WTC11 (cell line): Measurements from ENCODE around the gene DESI1. TPM values are rescaled to one million over a fixed set of nuclear protein-coding genes. Genes with fewer than 3 reads are reported as not detected.

ENCODE experiments used
- ATAC-seq: fragments of 200-7000 bp; cut with Tn5 transposase; 2 replicates; pipeline ENCODE4 v1.10.0; 2021; ENCODE audit warnings: mild to moderate bottlenecking, moderate library complexity
- CTCF ChIA-PET: fragments of 300-600 bp; sonication (Branson Sonifier 250); formaldehyde crosslinking; loops from one replicate; lab custom pipeline; 2021; ENCODE audit warnings: antibody characterized with exemption; lab: Charles Lee
- POLR2A ChIA-PET: fragments of 350-600 bp; sonication (Branson Sonifier 250); formaldehyde crosslinking; loops from one replicate; lab custom pipeline; 2021; ENCODE audit warnings: antibody characterized with exemption; lab: Charles Lee
- DNase-seq: peaks from one replicate; pipeline ENCODE4 v3.0.0; 2021; ENCODE audit warnings: low spot score
- H3K27ac Mint-ChIP-seq: 2 replicates; pipeline ENCODE4 v1.8.0; 2021; ENCODE audit warnings: mixed read lengths
- H3K27me3 Mint-ChIP-seq: 2 replicates; pipeline ENCODE4 v1.8.0; 2021; ENCODE audit warnings: low read depth, mild to moderate bottlenecking, moderate library complexity, mixed read lengths
- H3K36me3 Mint-ChIP-seq: 2 replicates; pipeline ENCODE4 v1.8.0; 2021; ENCODE audit warnings: mixed read lengths
- H3K4me1 Mint-ChIP-seq: 2 replicates; pipeline ENCODE4 v1.8.0; 2022; ENCODE audit warnings: mixed read lengths
- H3K4me3 Mint-ChIP-seq: 2 replicates; pipeline ENCODE4 v1.8.0; 2021; ENCODE audit warnings: mild to moderate bottlenecking, moderate library complexity, mixed read lengths
- H3K9me3 Mint-ChIP-seq: 2 replicates; pipeline ENCODE4 v1.8.0; 2021; ENCODE audit warnings: mixed read lengths
- ETV6 ChIP-seq: sonication (generic); formaldehyde crosslinking; IDR thresholded peaks from 2 replicates; pipeline ENCODE4 v1.8.1; 2022; ENCODE audit warnings: mild to moderate bottlenecking, missing genetic modification reagents
- NFE2L1 ChIP-seq: sonication (generic); formaldehyde crosslinking; IDR thresholded peaks from 2 replicates; pipeline ENCODE4 v1.8.1; 2023; ENCODE audit warnings: missing genetic modification reagents
- PRDM15 ChIP-seq: sonication (generic); formaldehyde crosslinking; IDR thresholded peaks from 2 replicates; pipeline ENCODE4 v1.8.0; 2022; ENCODE audit warnings: missing genetic modification reagents
- PRRX2 ChIP-seq: fragments of 250-450 bp; sonication (Bioruptor Pico); IDR thresholded peaks from 2 replicates; pipeline ENCODE4 v1.8.0; 2021; ENCODE audit warnings: mild to moderate bottlenecking
- ZNF396 ChIP-seq: fragments of 250-450 bp; sonication (Bioruptor Pico); IDR thresholded peaks from 2 replicates; pipeline ENCODE4 v1.8.0; 2021; ENCODE audit warnings: mild to moderate bottlenecking, moderate library complexity, borderline replicate concordance
- ZNF416 ChIP-seq: fragments of 250-450 bp; sonication (Bioruptor Pico); IDR thresholded peaks from 2 replicates; pipeline ENCODE4 v1.9.0; 2021; ENCODE audit warnings: mild to moderate bottlenecking, inconsistent platforms
- ZNF512 ChIP-seq: sonication (generic); formaldehyde crosslinking; IDR thresholded peaks from 2 replicates; pipeline ENCODE4 v1.8.1; 2022; ENCODE audit warnings: missing genetic modification reagents, borderline replicate concordance
- total RNA-seq: library from RNA; stranded (reverse); gene quantifications from 3 replicates; pipeline ENCODE4 v1.2.3, GENCODE V29; 2021
- TF ChIP-seq, protein P1 (sequence below): sonication (generic); formaldehyde crosslinking; conservative IDR thresholded peaks from 2 replicates; pipeline ENCODE4 v1.8.1; 2023; ENCODE audit warnings: mild to moderate bottlenecking, low read depth, missing genetic modification reagents, moderate library complexity
- TF ChIP-seq, protein P2 (sequence below): fragments of 200-600 bp; IDR thresholded peaks from 2 replicates; pipeline ENCODE4 v1.8.0; 2022; ENCODE audit warnings: antibody characterized with exemption

The DESI1 gene
- total RNA-seq, 1 experiment from 2014 or later = 32.2 TPM

GRCh38 chr22:41598081-41598480, 22.8 kb downstream of the DESI1 start (continued):
- TF ChIP-seq PRDM15 (CRISPR knock-in tag) = no peak
- no peak for TF ChIP-seq PRRX2 (CRISPR knock-in tag)

DNA sequence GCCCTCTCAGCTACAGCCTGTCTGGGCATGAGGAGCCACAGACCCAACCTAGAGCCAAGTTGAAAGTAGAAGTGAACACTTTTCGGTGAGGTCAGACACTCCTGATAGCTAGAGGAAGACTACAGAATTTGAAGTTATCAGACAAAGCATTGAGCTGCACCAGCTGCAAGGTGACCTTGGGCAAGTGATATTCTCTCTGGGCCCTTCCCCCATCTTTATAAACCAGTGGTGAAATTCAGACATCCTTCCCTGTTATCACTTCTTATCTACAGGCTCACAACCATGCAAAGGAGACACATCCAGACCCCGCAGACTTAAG, 23.2 kb downstream of the DESI1 start:
- no peak for ATAC-seq
- H3K9me3 Mint-ChIP-seq = no peaks in the 10 kb centered on the region; the same call in 1 of the 2 replicates
- POLR2A ChIA-PET = interaction anchor here (0.9 to 1.4 kb wide), 3 partner anchors 8 to 194 kb away, joined by 3 to 4 read pairs (median 3); partner anchors contain the start of gene PMM1
- no peak for DNase-seq
- TF ChIP-seq, protein P1, sequence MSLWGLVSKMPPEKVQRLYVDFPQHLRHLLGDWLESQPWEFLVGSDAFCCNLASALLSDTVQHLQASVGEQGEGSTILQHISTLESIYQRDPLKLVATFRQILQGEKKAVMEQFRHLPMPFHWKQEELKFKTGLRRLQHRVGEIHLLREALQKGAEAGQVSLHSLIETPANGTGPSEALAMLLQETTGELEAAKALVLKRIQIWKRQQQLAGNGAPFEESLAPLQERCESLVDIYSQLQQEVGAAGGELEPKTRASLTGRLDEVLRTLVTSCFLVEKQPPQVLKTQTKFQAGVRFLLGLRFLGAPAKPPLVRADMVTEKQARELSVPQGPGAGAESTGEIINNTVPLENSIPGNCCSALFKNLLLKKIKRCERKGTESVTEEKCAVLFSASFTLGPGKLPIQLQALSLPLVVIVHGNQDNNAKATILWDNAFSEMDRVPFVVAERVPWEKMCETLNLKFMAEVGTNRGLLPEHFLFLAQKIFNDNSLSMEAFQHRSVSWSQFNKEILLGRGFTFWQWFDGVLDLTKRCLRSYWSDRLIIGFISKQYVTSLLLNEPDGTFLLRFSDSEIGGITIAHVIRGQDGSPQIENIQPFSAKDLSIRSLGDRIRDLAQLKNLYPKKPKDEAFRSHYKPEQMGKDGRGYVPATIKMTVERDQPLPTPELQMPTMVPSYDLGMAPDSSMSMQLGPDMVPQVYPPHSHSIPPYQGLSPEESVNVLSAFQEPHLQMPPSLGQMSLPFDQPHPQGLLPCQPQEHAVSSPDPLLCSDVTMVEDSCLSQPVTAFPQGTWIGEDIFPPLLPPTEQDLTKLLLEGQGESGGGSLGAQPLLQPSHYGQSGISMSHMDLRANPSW (CRISPR knock-in tag) = no peak
- H3K36me3 Mint-ChIP-seq = peaks cover 8% of the 10 kb centered on the region; the same call in 1 of the 2 replicates
- peaks cover 16% of the 10 kb centered on the region; the same call in 1 of the 2 replicates for H3K27me3 Mint-ChIP-seq
- 0 out of 2 replicates have a peak overlapping the region, but pooled peaks have one; percentile 6 for H3K27ac Mint-ChIP-seq
- H3K4me3 Mint-ChIP-seq = no peak overlapping the region
- H3K4me1 Mint-ChIP-seq = no peaks in the 10 kb centered on the region
- CTCF ChIA-PET = interaction anchor here (0.5 to 3.3 kb wide), 21 partner anchors 8 to 216 kb away, joined by 3 to 47 read pairs (median 6); partner anchors contain the start of genes CCDC134, CSDC2, DESI1 and PMM1

DNA sequence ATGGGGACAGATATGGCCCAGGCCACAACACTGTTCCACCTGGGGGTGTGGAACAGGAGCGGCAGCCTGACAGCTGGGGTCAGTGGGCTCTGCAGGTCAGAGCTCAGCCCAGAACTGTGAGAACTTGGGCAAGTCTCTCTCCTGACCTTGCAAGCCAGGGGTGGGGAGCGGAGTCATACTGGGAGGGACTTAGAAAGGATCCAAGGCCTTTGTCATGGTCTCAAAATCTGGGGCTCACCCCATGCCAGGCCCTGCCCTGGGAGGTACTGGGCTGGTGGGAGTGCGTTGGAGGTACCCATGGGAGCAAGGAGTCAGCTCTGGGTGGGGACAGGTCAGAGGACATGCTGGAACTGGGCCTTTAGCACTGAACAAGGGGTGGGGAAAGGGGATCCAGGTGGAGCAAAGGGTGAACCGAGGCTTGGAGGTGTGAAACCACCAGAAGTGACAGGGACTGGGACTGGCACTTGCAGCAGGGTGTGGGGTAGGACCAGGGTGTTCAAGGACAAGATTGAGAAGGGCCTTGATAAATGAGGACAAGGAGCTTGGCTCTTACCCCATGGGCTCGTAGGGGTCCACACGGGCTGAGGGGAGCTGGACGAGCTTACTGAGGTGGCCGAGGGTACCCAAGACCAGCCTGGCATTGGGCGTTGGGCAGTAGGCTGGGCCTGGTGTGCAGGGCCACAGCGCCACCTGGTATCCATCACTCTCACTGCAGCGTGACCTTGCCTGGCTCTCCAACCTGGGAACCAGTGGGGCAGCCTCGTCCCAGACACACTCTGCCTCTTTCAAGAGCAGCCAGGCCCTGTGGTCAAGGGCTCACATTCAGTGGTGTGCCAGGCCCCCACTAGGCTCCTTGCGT, 23.8 kb downstream of the DESI1 start:
- ATAC-seq (peak; percentile 95), DNase-seq (peak; percentile 79)
- TF ChIP-seq, protein P2, sequence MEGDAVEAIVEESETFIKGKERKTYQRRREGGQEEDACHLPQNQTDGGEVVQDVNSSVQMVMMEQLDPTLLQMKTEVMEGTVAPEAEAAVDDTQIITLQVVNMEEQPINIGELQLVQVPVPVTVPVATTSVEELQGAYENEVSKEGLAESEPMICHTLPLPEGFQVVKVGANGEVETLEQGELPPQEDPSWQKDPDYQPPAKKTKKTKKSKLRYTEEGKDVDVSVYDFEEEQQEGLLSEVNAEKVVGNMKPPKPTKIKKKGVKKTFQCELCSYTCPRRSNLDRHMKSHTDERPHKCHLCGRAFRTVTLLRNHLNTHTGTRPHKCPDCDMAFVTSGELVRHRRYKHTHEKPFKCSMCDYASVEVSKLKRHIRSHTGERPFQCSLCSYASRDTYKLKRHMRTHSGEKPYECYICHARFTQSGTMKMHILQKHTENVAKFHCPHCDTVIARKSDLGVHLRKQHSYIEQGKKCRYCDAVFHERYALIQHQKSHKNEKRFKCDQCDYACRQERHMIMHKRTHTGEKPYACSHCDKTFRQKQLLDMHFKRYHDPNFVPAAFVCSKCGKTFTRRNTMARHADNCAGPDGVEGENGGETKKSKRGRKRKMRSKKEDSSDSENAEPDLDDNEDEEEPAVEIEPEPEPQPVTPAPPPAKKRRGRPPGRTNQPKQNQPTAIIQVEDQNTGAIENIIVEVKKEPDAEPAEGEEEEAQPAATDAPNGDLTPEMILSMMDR = peak; percentile 84
- TF ChIP-seq ZNF416 (CRISPR knock-in tag) (0 out of 2 replicates have a peak, but pooled peaks have one; percentile 29), ZNF512 (CRISPR knock-in tag) (no peak), NFE2L1 (CRISPR knock-in tag) (no peak), ETV6 (CRISPR knock-in tag) (peak; percentile 50; the same call in 1 of the 2 replicates), ZNF396 (CRISPR knock-in tag) (no peak), PRDM15 (CRISPR knock-in tag) (0 out of 2 replicates have a peak, but pooled peaks have one; percentile 19)
- ChIA-PET POLR2A (interaction anchor here (0.9 to 1.4 kb wide), 3 partner anchors 20 to 193 kb away, joined by 3 read pairs; no protein-coding TSS in a partner anchor), CTCF (interaction anchor here (0.6 to 3.3 kb wide), 27 partner anchors 8 to 215 kb away, joined by 3 to 47 read pairs (median 4); partner anchors contain the start of genes CCDC134, CSDC2, DESI1 and PMM1)
- Mint-ChIP-seq H3K27me3 (peaks cover 16% of the 10 kb centered on the region; the same call in 1 of the 2 replicates), H3K9me3 (no peaks in the 10 kb centered on the region; the same call in 1 of the 2 replicates), H3K4me1 (no peaks in the 10 kb centered on the region), H3K4me3 (no peak overlapping the region), H3K27ac (no peak overlapping the region), H3K36me3 (peaks cover 3% of the 10 kb centered on the region; the same call in 1 of the 2 replicates)
